WTC11 (cell line): ENCODE measurements around the gene PAF1. TPM values are rescaled to one million over a fixed set of nuclear protein-coding genes. Genes with fewer than 3 reads are reported as not detected.
A peak's percentile ranks its signal among the peaks of the same experiment; 100 is the strongest.

Experiments used
- ATAC-seq: fragments of 200-7000 bp; cut with Tn5 transposase; 2 replicates; pipeline ENCODE4 v1.10.0; 2021; ENCODE audit warnings: mild to moderate bottlenecking, moderate library complexity
- CTCF ChIA-PET: fragments of 300-600 bp; sonication (Branson Sonifier 250); formaldehyde crosslinking; loops from one replicate; lab custom pipeline; 2021; ENCODE audit warnings: antibody characterized with exemption; lab: Charles Lee
- POLR2A ChIA-PET: fragments of 350-600 bp; sonication (Branson Sonifier 250); formaldehyde crosslinking; loops from one replicate; lab custom pipeline; 2021; ENCODE audit warnings: antibody characterized with exemption; lab: Charles Lee
- DNase-seq: peaks from one replicate; pipeline ENCODE4 v3.0.0; 2021; ENCODE audit warnings: low spot score
- H3K27ac Mint-ChIP-seq: 2 replicates; pipeline ENCODE4 v1.8.0; 2021; ENCODE audit warnings: mixed read lengths
- H3K27me3 Mint-ChIP-seq: 2 replicates; pipeline ENCODE4 v1.8.0; 2021; ENCODE audit warnings: low read depth, mild to moderate bottlenecking, moderate library complexity, mixed read lengths
- H3K36me3 Mint-ChIP-seq: 2 replicates; pipeline ENCODE4 v1.8.0; 2021; ENCODE audit warnings: mixed read lengths
- H3K4me1 Mint-ChIP-seq: 2 replicates; pipeline ENCODE4 v1.8.0; 2022; ENCODE audit warnings: mixed read lengths
- H3K4me3 Mint-ChIP-seq: 2 replicates; pipeline ENCODE4 v1.8.0; 2021; ENCODE audit warnings: mild to moderate bottlenecking, moderate library complexity, mixed read lengths
- H3K9me3 Mint-ChIP-seq: 2 replicates; pipeline ENCODE4 v1.8.0; 2021; ENCODE audit warnings: mixed read lengths
- CBFB ChIP-seq: sonication (generic); formaldehyde crosslinking; IDR thresholded peaks from 2 replicates; pipeline ENCODE4 v1.8.1; 2022; ENCODE audit warnings: mild to moderate bottlenecking, low read depth, missing genetic modification reagents
- GRHL2 ChIP-seq: fragments of 250-450 bp; sonication (Bioruptor Pico); IDR thresholded peaks from 2 replicates; pipeline ENCODE4 v1.8.0; 2022; ENCODE audit warnings: mild to moderate bottlenecking, moderate library complexity; ENCODE audit not compliant: insufficient replicate concordance, severe bottlenecking
- HMGA2 ChIP-seq: fragments of 250-450 bp; sonication (Bioruptor Pico); IDR thresholded peaks from 2 replicates; pipeline ENCODE4 v1.4.0; 2021; ENCODE audit warnings: mild to moderate bottlenecking, moderate library complexity
- JAZF1 ChIP-seq: fragments of 250-450 bp; sonication (Bioruptor Pico); IDR thresholded peaks from 2 replicates; pipeline ENCODE4 v1.9.0; 2021; ENCODE audit warnings: moderate library complexity, mild to moderate bottlenecking, inconsistent platforms
- PRRX2 ChIP-seq: fragments of 250-450 bp; sonication (Bioruptor Pico); IDR thresholded peaks from 2 replicates; pipeline ENCODE4 v1.8.0; 2021; ENCODE audit warnings: mild to moderate bottlenecking
- SMAD3 ChIP-seq: sonication (generic); formaldehyde crosslinking; IDR thresholded peaks from 2 replicates; pipeline ENCODE4 v1.8.0; 2022; ENCODE audit warnings: missing genetic modification reagents, mild to moderate bottlenecking, borderline replicate concordance
- SOX15 ChIP-seq: fragments of 250-450 bp; sonication (Bioruptor Pico); IDR thresholded peaks from 2 replicates; pipeline ENCODE4 v1.9.0; 2021; ENCODE audit warnings: mild to moderate bottlenecking
- TP53 ChIP-seq: sonication (generic); formaldehyde crosslinking; IDR thresholded peaks from 2 replicates; pipeline ENCODE4 v1.8.1; 2023; ENCODE audit warnings: mild to moderate bottlenecking, missing genetic modification reagents
- ZNF416 ChIP-seq: fragments of 250-450 bp; sonication (Bioruptor Pico); IDR thresholded peaks from 2 replicates; pipeline ENCODE4 v1.9.0; 2021; ENCODE audit warnings: mild to moderate bottlenecking, inconsistent platforms
- total RNA-seq: library from RNA; stranded (reverse); gene quantifications from 3 replicates; pipeline ENCODE4 v1.2.3, GENCODE V29; 2021
- TF ChIP-seq, protein P1 (sequence below): fragments of 250-450 bp; sonication (Bioruptor Pico); IDR thresholded peaks from 2 replicates; pipeline ENCODE4 v1.8.0; 2021; ENCODE audit warnings: mild to moderate bottlenecking
- TF ChIP-seq, protein P2 (sequence below): fragments of 250-450 bp; sonication (Bioruptor Pico); conservative IDR thresholded peaks from 2 replicates; pipeline ENCODE4 v1.9.0; 2021; ENCODE audit warnings: mild to moderate bottlenecking
- TF ChIP-seq, protein P3 (sequence below): sonication (generic); formaldehyde crosslinking; IDR thresholded peaks from 2 replicates; pipeline ENCODE4 v1.8.0; 2022; ENCODE audit warnings: mild to moderate bottlenecking, missing genetic modification reagents
- TF ChIP-seq, protein P4 (sequence below): fragments of 250-450 bp; sonication (Bioruptor Pico); IDR thresholded peaks from 2 replicates; pipeline ENCODE4 v1.9.0; 2021; ENCODE audit warnings: mild to moderate bottlenecking
- TF ChIP-seq, protein P5 (sequence below): sonication (generic); formaldehyde crosslinking; IDR thresholded peaks from 2 replicates; pipeline ENCODE4 v1.8.0; 2022; ENCODE audit warnings: missing genetic modification reagents
- TF ChIP-seq, protein P6 (sequence below): sonication (generic); formaldehyde crosslinking; IDR thresholded peaks from 2 replicates; pipeline ENCODE4 v1.8.1; 2022; ENCODE audit warnings: low read depth, missing genetic modification reagents, borderline replicate concordance
- TF ChIP-seq, protein P7 (sequence below): sonication (generic); formaldehyde crosslinking; IDR thresholded peaks from 2 replicates; pipeline ENCODE4 v1.8.1; 2023; ENCODE audit warnings: mild to moderate bottlenecking, missing genetic modification reagents
- TF ChIP-seq, protein P8 (sequence below): fragments of 250-450 bp; sonication (Bioruptor Pico); IDR thresholded peaks from 2 replicates; pipeline ENCODE4 v1.9.0; 2021; ENCODE audit warnings: moderate library complexity, mild to moderate bottlenecking, inconsistent platforms, borderline replicate concordance
- TF ChIP-seq, protein P9 (sequence below): fragments of 250-450 bp; sonication (Bioruptor Pico); IDR thresholded peaks from 2 replicates; pipeline ENCODE4 v2.1.2; 2022; ENCODE audit warnings: mild to moderate bottlenecking, moderate library complexity
- TF ChIP-seq, protein P10 (sequence below): sonication (generic); formaldehyde crosslinking; IDR thresholded peaks from 2 replicates; pipeline ENCODE4 v1.8.1; 2023; ENCODE audit warnings: mild to moderate bottlenecking, missing genetic modification reagents

The PAF1 gene
- total RNA-seq, 1 experiment from 2014 or later = 27.8 TPM

DNA sequence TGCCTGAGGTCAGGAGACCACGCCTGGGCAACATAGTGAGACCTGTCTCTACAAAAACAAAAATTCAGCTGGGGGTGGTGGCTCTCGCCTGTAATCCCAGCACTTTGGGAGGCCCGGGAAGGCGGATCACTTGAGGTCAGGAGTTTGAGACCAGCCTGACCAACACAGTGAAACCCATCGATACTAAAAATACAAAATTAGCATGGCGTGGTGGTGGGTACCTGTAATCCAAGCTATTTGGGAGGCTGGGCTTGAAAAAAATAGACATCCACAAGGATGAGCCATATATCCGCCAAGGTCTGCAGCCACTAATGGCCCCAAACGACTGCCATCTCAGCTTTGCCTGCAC is 41.7 kb upstream of the PAF1 start:
- CTCF ChIA-PET = no interaction called here
- POLR2A ChIA-PET = interaction anchor here (1.0 to 1.3 kb wide), 2 partner anchors 30 to 31 kb away, joined by 3 read pairs; no protein-coding TSS in a partner anchor
- DNase-seq (no peak), ATAC-seq (no peak)
- no peak overlapping the region; the same call in 1 of the 2 replicates for H3K27ac Mint-ChIP-seq
- no peaks in the 10 kb centered on the region for H3K9me3 Mint-ChIP-seq
- no peaks in the 10 kb centered on the region for H3K27me3 Mint-ChIP-seq
- peaks cover 34% of the 10 kb centered on the region for H3K36me3 Mint-ChIP-seq
- H3K4me1 Mint-ChIP-seq = peaks cover 57% of the 10 kb centered on the region
- no peak overlapping the region for H3K4me3 Mint-ChIP-seq
- TF ChIP-seq ZNF416 (CRISPR knock-in tag) (0 out of 2 replicates have a peak, but pooled peaks have one; percentile 17), JAZF1 (no peak), PRRX2 (CRISPR knock-in tag) (no peak), SMAD3 (CRISPR knock-in tag) (no peak), HMGA2 (no peak), TP53 (no peak), SOX15 (no peak), CBFB (CRISPR knock-in tag) (no peak), GRHL2 (CRISPR knock-in tag) (no peak)
- TF ChIP-seq, protein P1, sequence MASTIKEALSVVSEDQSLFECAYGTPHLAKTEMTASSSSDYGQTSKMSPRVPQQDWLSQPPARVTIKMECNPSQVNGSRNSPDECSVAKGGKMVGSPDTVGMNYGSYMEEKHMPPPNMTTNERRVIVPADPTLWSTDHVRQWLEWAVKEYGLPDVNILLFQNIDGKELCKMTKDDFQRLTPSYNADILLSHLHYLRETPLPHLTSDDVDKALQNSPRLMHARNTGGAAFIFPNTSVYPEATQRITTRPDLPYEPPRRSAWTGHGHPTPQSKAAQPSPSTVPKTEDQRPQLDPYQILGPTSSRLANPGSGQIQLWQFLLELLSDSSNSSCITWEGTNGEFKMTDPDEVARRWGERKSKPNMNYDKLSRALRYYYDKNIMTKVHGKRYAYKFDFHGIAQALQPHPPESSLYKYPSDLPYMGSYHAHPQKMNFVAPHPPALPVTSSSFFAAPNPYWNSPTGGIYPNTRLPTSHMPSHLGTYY (CRISPR knock-in tag) = peak; percentile 76; the same call in 1 of the 2 replicates
- TF ChIP-seq, protein P2, sequence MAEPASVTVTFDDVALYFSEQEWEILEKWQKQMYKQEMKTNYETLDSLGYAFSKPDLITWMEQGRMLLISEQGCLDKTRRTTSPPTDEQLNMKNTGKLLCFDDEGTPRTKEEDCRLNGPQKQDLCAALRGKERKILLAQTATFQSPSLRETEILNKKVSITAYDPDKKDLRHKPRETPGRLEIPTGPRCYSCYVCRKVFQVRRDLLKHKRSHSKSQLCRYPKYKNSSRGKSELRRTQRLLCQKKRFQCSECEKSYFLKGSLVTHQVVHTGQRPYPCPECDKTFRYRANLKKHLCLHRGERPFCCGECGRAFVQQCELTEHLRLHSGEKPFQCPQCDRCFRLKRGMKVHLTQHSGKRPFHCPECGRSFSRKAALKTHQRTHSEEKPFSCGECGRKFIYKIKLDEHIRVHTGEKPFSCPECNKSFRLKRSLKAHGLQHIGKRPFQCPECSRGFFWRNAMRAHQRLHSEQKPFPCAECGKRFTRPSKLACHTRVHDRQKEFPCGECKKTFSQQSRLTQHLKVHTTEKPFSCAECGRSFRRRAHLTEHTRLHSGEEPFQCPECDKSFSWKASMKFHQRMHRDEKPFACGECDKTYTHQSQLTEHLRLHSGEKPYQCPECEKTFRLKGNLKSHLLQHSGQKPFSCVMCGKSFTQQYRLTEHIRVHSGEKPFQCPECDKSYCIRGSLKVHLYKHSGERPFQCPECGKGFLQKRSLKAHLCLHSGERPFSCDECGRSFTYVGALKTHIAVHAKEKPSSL (CRISPR knock-in tag) = no peak
- TF ChIP-seq, protein P3, sequence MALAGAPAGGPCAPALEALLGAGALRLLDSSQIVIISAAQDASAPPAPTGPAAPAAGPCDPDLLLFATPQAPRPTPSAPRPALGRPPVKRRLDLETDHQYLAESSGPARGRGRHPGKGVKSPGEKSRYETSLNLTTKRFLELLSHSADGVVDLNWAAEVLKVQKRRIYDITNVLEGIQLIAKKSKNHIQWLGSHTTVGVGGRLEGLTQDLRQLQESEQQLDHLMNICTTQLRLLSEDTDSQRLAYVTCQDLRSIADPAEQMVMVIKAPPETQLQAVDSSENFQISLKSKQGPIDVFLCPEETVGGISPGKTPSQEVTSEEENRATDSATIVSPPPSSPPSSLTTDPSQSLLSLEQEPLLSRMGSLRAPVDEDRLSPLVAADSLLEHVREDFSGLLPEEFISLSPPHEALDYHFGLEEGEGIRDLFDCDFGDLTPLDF (CRISPR knock-in tag) = no peak
- TF ChIP-seq, protein P4, sequence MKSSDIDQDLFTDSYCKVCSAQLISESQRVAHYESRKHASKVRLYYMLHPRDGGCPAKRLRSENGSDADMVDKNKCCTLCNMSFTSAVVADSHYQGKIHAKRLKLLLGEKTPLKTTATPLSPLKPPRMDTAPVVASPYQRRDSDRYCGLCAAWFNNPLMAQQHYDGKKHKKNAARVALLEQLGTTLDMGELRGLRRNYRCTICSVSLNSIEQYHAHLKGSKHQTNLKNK (CRISPR knock-in tag) = no peak
- TF ChIP-seq, protein P5, sequence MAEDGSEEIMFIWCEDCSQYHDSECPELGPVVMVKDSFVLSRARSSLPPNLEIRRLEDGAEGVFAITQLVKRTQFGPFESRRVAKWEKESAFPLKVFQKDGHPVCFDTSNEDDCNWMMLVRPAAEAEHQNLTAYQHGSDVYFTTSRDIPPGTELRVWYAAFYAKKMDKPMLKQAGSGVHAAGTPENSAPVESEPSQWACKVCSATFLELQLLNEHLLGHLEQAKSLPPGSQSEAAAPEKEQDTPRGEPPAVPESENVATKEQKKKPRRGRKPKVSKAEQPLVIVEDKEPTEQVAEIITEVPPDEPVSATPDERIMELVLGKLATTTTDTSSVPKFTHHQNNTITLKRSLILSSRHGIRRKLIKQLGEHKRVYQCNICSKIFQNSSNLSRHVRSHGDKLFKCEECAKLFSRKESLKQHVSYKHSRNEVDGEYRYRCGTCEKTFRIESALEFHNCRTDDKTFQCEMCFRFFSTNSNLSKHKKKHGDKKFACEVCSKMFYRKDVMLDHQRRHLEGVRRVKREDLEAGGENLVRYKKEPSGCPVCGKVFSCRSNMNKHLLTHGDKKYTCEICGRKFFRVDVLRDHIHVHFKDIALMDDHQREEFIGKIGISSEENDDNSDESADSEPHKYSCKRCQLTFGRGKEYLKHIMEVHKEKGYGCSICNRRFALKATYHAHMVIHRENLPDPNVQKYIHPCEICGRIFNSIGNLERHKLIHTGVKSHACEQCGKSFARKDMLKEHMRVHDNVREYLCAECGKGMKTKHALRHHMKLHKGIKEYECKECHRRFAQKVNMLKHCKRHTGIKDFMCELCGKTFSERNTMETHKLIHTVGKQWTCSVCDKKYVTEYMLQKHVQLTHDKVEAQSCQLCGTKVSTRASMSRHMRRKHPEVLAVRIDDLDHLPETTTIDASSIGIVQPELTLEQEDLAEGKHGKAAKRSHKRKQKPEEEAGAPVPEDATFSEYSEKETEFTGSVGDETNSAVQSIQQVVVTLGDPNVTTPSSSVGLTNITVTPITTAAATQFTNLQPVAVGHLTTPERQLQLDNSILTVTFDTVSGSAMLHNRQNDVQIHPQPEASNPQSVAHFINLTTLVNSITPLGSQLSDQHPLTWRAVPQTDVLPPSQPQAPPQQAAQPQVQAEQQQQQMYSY (CRISPR knock-in tag) = no peak
- TF ChIP-seq, protein P6, sequence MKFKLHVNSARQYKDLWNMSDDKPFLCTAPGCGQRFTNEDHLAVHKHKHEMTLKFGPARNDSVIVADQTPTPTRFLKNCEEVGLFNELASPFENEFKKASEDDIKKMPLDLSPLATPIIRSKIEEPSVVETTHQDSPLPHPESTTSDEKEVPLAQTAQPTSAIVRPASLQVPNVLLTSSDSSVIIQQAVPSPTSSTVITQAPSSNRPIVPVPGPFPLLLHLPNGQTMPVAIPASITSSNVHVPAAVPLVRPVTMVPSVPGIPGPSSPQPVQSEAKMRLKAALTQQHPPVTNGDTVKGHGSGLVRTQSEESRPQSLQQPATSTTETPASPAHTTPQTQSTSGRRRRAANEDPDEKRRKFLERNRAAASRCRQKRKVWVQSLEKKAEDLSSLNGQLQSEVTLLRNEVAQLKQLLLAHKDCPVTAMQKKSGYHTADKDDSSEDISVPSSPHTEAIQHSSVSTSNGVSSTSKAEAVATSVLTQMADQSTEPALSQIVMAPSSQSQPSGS (CRISPR knock-in tag) = no peak
- TF ChIP-seq, protein P7, sequence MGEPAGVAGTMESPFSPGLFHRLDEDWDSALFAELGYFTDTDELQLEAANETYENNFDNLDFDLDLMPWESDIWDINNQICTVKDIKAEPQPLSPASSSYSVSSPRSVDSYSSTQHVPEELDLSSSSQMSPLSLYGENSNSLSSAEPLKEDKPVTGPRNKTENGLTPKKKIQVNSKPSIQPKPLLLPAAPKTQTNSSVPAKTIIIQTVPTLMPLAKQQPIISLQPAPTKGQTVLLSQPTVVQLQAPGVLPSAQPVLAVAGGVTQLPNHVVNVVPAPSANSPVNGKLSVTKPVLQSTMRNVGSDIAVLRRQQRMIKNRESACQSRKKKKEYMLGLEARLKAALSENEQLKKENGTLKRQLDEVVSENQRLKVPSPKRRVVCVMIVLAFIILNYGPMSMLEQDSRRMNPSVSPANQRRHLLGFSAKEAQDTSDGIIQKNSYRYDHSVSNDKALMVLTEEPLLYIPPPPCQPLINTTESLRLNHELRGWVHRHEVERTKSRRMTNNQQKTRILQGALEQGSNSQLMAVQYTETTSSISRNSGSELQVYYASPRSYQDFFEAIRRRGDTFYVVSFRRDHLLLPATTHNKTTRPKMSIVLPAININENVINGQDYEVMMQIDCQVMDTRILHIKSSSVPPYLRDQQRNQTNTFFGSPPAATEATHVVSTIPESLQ = no peak
- TF ChIP-seq, protein P8, sequence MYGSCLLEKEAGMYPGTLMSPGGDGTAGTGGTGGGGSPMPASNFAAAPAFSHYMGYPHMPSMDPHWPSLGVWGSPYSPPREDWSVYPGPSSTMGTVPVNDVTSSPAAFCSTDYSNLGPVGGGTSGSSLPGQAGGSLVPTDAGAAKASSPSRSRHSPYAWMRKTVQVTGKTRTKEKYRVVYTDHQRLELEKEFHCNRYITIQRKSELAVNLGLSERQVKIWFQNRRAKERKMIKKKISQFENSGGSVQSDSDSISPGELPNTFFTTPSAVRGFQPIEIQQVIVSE (CRISPR knock-in tag) = no peak
- TF ChIP-seq, protein P9, sequence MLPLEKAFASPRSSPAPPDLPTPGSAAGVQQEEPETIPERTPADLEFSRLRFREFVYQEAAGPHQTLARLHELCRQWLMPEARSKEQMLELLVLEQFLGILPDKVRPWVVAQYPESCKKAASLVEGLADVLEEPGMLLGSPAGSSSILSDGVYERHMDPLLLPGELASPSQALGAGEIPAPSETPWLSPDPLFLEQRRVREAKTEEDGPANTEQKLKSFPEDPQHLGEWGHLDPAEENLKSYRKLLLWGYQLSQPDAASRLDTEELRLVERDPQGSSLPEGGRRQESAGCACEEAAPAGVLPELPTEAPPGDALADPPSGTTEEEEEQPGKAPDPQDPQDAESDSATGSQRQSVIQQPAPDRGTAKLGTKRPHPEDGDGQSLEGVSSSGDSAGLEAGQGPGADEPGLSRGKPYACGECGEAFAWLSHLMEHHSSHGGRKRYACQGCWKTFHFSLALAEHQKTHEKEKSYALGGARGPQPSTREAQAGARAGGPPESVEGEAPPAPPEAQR (CRISPR knock-in tag) = no peak
- TF ChIP-seq, protein P10, sequence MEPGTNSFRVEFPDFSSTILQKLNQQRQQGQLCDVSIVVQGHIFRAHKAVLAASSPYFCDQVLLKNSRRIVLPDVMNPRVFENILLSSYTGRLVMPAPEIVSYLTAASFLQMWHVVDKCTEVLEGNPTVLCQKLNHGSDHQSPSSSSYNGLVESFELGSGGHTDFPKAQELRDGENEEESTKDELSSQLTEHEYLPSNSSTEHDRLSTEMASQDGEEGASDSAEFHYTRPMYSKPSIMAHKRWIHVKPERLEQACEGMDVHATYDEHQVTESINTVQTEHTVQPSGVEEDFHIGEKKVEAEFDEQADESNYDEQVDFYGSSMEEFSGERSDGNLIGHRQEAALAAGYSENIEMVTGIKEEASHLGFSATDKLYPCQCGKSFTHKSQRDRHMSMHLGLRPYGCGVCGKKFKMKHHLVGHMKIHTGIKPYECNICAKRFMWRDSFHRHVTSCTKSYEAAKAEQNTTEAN (CRISPR knock-in tag) = no peak
